Measurements from ENCODE around the gene AK4.

DNA sequence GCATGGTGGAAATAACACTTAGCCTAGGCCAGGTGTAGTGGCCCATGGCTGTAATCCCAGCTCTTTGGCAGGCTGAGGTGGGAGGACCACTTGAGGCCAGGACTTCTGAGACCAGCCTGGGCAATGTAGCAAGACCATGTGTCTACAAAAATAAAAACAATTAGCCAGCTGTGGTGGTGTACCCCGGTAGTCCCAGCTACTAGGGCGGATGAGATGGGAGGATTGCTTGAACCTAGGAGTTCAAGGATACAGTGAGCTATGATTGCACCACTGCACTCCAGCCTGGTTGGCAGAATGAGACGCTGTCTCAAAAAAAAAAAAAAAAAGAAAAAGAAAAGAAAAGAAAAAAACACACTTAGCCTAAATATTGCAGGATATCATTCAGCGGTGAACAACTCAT lies 20.9 kb downstream of the AK4 start:
- TF ChIP-seq ZFP69B (tag by site-specific recombination; IDR thresholded peaks at IDR 0.05) (no peak), HOXA7 (CRISPR knock-in tag; IDR thresholded peaks at IDR 0.05; ENCODE audit: borderline replicate concordance) (no peak), ZNF785 (tag by site-specific recombination; IDR thresholded peaks at IDR 0.05) (no peak), BCL11A (tag by site-specific recombination; IDR thresholded peaks at IDR 0.05; ENCODE audit: low read depth) (no peak), ZNF654 (tag by site-specific recombination; IDR thresholded peaks at IDR 0.05; ENCODE audit: low read depth) (no peak), ZNF121 (tag by site-specific recombination; IDR thresholded peaks at IDR 0.05) (no peak), ZNF792 (tag by site-specific recombination; IDR thresholded peaks at IDR 0.05) (no peak)
- TF ChIP-seq, protein P1, sequence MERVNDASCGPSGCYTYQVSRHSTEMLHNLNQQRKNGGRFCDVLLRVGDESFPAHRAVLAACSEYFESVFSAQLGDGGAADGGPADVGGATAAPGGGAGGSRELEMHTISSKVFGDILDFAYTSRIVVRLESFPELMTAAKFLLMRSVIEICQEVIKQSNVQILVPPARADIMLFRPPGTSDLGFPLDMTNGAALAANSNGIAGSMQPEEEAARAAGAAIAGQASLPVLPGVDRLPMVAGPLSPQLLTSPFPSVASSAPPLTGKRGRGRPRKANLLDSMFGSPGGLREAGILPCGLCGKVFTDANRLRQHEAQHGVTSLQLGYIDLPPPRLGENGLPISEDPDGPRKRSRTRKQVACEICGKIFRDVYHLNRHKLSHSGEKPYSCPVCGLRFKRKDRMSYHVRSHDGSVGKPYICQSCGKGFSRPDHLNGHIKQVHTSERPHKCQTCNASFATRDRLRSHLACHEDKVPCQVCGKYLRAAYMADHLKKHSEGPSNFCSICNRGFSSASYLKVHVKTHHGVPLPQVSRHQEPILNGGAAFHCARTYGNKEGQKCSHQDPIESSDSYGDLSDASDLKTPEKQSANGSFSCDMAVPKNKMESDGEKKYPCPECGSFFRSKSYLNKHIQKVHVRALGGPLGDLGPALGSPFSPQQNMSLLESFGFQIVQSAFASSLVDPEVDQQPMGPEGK (tag by site-specific recombination; IDR thresholded peaks at IDR 0.05): no peak
- TF ChIP-seq, protein P2, sequence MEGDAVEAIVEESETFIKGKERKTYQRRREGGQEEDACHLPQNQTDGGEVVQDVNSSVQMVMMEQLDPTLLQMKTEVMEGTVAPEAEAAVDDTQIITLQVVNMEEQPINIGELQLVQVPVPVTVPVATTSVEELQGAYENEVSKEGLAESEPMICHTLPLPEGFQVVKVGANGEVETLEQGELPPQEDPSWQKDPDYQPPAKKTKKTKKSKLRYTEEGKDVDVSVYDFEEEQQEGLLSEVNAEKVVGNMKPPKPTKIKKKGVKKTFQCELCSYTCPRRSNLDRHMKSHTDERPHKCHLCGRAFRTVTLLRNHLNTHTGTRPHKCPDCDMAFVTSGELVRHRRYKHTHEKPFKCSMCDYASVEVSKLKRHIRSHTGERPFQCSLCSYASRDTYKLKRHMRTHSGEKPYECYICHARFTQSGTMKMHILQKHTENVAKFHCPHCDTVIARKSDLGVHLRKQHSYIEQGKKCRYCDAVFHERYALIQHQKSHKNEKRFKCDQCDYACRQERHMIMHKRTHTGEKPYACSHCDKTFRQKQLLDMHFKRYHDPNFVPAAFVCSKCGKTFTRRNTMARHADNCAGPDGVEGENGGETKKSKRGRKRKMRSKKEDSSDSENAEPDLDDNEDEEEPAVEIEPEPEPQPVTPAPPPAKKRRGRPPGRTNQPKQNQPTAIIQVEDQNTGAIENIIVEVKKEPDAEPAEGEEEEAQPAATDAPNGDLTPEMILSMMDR (tag by site-specific recombination; IDR thresholded peaks at IDR 0.05): no peak
- TF ChIP-seq, protein P3, sequence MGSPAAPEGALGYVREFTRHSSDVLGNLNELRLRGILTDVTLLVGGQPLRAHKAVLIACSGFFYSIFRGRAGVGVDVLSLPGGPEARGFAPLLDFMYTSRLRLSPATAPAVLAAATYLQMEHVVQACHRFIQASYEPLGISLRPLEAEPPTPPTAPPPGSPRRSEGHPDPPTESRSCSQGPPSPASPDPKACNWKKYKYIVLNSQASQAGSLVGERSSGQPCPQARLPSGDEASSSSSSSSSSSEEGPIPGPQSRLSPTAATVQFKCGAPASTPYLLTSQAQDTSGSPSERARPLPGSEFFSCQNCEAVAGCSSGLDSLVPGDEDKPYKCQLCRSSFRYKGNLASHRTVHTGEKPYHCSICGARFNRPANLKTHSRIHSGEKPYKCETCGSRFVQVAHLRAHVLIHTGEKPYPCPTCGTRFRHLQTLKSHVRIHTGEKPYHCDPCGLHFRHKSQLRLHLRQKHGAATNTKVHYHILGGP (tag by site-specific recombination; IDR thresholded peaks at IDR 0.05): no peak
- TF ChIP-seq, protein P4, sequence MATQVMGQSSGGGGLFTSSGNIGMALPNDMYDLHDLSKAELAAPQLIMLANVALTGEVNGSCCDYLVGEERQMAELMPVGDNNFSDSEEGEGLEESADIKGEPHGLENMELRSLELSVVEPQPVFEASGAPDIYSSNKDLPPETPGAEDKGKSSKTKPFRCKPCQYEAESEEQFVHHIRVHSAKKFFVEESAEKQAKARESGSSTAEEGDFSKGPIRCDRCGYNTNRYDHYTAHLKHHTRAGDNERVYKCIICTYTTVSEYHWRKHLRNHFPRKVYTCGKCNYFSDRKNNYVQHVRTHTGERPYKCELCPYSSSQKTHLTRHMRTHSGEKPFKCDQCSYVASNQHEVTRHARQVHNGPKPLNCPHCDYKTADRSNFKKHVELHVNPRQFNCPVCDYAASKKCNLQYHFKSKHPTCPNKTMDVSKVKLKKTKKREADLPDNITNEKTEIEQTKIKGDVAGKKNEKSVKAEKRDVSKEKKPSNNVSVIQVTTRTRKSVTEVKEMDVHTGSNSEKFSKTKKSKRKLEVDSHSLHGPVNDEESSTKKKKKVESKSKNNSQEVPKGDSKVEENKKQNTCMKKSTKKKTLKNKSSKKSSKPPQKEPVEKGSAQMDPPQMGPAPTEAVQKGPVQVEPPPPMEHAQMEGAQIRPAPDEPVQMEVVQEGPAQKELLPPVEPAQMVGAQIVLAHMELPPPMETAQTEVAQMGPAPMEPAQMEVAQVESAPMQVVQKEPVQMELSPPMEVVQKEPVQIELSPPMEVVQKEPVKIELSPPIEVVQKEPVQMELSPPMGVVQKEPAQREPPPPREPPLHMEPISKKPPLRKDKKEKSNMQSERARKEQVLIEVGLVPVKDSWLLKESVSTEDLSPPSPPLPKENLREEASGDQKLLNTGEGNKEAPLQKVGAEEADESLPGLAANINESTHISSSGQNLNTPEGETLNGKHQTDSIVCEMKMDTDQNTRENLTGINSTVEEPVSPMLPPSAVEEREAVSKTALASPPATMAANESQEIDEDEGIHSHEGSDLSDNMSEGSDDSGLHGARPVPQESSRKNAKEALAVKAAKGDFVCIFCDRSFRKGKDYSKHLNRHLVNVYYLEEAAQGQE (tag by site-specific recombination; IDR thresholded peaks at IDR 0.05): no peak

Measured in HEK293 (cell line).